ENCODE results near the gene LSMEM2.

DNA sequence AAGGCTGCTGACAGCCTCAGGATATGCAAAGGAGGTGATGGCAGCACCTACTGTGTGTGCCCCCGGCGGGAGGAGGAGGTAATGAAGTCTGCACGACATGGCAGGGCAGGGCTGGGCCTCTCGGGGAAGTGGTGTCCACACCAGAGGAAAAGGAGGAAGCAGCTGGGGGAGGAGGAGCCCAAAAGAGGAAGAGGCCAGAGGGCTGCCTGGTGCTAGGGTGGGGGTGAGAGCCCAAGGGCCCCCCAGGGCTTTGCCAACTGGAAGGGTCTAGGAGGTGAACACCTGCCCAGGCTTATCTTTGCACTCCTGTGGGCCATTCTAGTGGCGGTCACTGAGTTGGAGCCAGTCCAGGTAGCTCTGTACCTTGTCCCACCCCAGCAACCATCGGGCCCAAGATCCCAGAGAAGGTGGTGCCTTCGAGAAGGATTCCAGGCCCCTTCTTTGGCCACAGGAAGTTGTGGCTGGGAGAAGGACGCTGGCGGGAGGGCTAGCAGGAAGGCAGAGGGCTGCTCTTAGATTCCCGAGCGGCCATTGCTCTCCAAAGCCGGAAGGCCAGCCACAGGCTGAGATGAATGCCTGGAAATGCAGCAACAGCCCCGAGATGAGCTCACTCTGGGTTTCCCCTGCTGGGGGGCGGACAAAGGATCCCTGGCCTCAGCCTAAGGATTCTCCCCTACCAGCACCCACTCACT, 35.9 kb upstream of the LSMEM2 start:
- TF ChIP-seq POLR2A (IDR thresholded peaks at IDR 0.05; ENCODE audit: extremely low read depth, insufficient read length) = no peak
- TF ChIP-seq CTCF (IDR thresholded peaks at IDR 0.05; ENCODE audit: low read depth, low read length) = no peak
